ENCODE data around the gene NR3C1.

The NR3C1 gene

GRCh38 chr5:143349177-143349576 lies 54.3 kb downstream of the NR3C1 start:
- Histone ChIP-seq H3K4me1 (ENCODE audit: control insufficient read depth, low read length) (peaks cover 53% of the 10 kb centered on the region), H3K9me3 (ENCODE audit: control insufficient read depth, insufficient read depth, low read length) (no peaks in the 10 kb centered on the region), H3K27ac (ENCODE audit: low read depth, low read length) (no peak overlapping the region), H3K4me2 (ENCODE audit: low read length) (no peak overlapping the region), H3K27me3 (ENCODE audit: control insufficient read depth, low read length) (no peaks in the 10 kb centered on the region), H4K20me1 (ENCODE audit: control insufficient read depth, insufficient read depth, low read depth, low read length) (peaks cover 9% of the 10 kb centered on the region; the same call in 1 of the 2 replicates), H3K9me2 (replicated peaks; ENCODE audit: control insufficient read depth, low read length) (no peaks in the 10 kb centered on the region), H3K36me3 (ENCODE audit: control insufficient read depth, low read length) (peaks cover 80% of the 10 kb centered on the region), H3K4me3 (ENCODE audit: low read length) (no peak overlapping the region), H3F3A (ENCODE audit: control insufficient read depth, insufficient read depth) (no peaks in the 10 kb centered on the region), H3K79me2 (ENCODE audit: control insufficient read depth, low read length) (peaks cover 99% of the 10 kb centered on the region)
- TF ChIP-seq CTCF (IDR thresholded peaks at IDR 0.05; ENCODE audit: low read depth, low read length, poor library complexity, severe bottlenecking) (no peak), EZH2phosphoT487 (IDR thresholded peaks at IDR 0.05; ENCODE audit: borderline replicate concordance, low read length) (no peak)

- peaks cover 41% of the 10 kb centered on the region for H3K4me1 ChIP-seq (ENCODE audit: control insufficient read depth, low read length)
- H3K9me2 ChIP-seq (replicated peaks; ENCODE audit: control insufficient read depth, low read length): no peaks in the 10 kb centered on the region
- no peaks in the 10 kb centered on the region for H3K9me3 ChIP-seq (ENCODE audit: control insufficient read depth, insufficient read depth, low read length)
- peaks cover 9% of the 10 kb centered on the region; the same call in 1 of the 2 replicates for H4K20me1 ChIP-seq (ENCODE audit: control insufficient read depth, insufficient read depth, low read depth, low read length)
- no peak overlapping the region for H3K27ac ChIP-seq (ENCODE audit: low read depth, low read length)
- H3F3A ChIP-seq (ENCODE audit: control insufficient read depth, insufficient read depth): no peaks in the 10 kb centered on the region
- peaks cover 67% of the 10 kb centered on the region for H3K36me3 ChIP-seq (ENCODE audit: control insufficient read depth, low read length)
- peaks cover 99% of the 10 kb centered on the region for H3K79me2 ChIP-seq (ENCODE audit: control insufficient read depth, low read length)
- TF ChIP-seq EZH2phosphoT487 (IDR thresholded peaks at IDR 0.05; ENCODE audit: borderline replicate concordance, low read length) (no peak), CTCF (IDR thresholded peaks at IDR 0.05; ENCODE audit: low read depth, low read length, poor library complexity, severe bottlenecking) (no peak)
- H3K4me2 ChIP-seq (ENCODE audit: low read length): no peak overlapping the region
- no peak overlapping the region for H3K4me3 ChIP-seq (ENCODE audit: low read length)
- no peaks in the 10 kb centered on the region for H3K27me3 ChIP-seq (ENCODE audit: control insufficient read depth, low read length)
Measured at GRCh38 chr5:143347698-143348344, 55.7 kb downstream of the NR3C1 start.

- H3F3A ChIP-seq (ENCODE audit: control insufficient read depth, insufficient read depth): no peaks in the 10 kb centered on the region; the same call in 1 of the 2 replicates
- TF ChIP-seq CTCF (IDR thresholded peaks at IDR 0.05; ENCODE audit: low read depth, low read length, poor library complexity, severe bottlenecking) (no peak), EZH2phosphoT487 (IDR thresholded peaks at IDR 0.05; ENCODE audit: borderline replicate concordance, low read length) (no peak)
- no peak overlapping the region for H3K4me2 ChIP-seq (ENCODE audit: low read length)
- H3K27ac ChIP-seq (ENCODE audit: low read depth, low read length): no peak overlapping the region
- peaks cover 9% of the 10 kb centered on the region; the same call in 1 of the 2 replicates for H4K20me1 ChIP-seq (ENCODE audit: control insufficient read depth, insufficient read depth, low read depth, low read length)
- H3K4me1 ChIP-seq (ENCODE audit: control insufficient read depth, low read length): peaks cover 41% of the 10 kb centered on the region
- no peaks in the 10 kb centered on the region for H3K9me2 ChIP-seq (replicated peaks; ENCODE audit: control insufficient read depth, low read length)
- H3K9me3 ChIP-seq (ENCODE audit: control insufficient read depth, insufficient read depth, low read length): no peaks in the 10 kb centered on the region
- peaks cover 67% of the 10 kb centered on the region for H3K36me3 ChIP-seq (ENCODE audit: control insufficient read depth, low read length)
- peaks cover 99% of the 10 kb centered on the region for H3K79me2 ChIP-seq (ENCODE audit: control insufficient read depth, low read length)
- H3K27me3 ChIP-seq (ENCODE audit: control insufficient read depth, low read length): no peaks in the 10 kb centered on the region
- H3K4me3 ChIP-seq (ENCODE audit: low read length): no peak overlapping the region
Measured at GRCh38 chr5:143347046-143347445, 56.4 kb downstream of the NR3C1 start.
